ENCODE data around the gene AKR1C2.
"Not testable (repeated sequence)": the region's sequence is repeated elsewhere in the genome, so short reads cannot be mapped to it uniquely, and the experiment has no call there.

The AKR1C2 gene

GRCh38 chr10:5002013-5002727, 1.5 kb downstream of the AKR1C2 start:
- Histone ChIP-seq H3K79me2 (ENCODE audit: insufficient read depth, low read length) (no peaks in the 10 kb centered on the region), H3K4me2 (ENCODE audit: low read depth, low read length, poor library complexity, severe bottlenecking) (no peak overlapping the region), H3K4me3 (ENCODE audit: insufficient read depth, low read length, poor library complexity, severe bottlenecking) (no peak overlapping the region), H3K27me3 (ENCODE audit: low read length) (no peaks in the 10 kb centered on the region), H3K27ac (ENCODE audit: low read depth, low read length) (no peak overlapping the region), H3F3A (ENCODE audit: insufficient read depth) (no peaks in the 10 kb centered on the region), H4K20me1 (ENCODE audit: low read depth, low read length) (no peaks in the 10 kb centered on the region), H3K36me3 (ENCODE audit: low read length) (no peaks in the 10 kb centered on the region), H3K9me3 (ENCODE audit: insufficient read depth, low read length) (no peaks in the 10 kb centered on the region), H3K9ac (ENCODE audit: low read length) (no peak overlapping the region), H3K9me2 (replicated peaks; ENCODE audit: insufficient read depth, low read length) (no peaks in the 10 kb centered on the region), H2AFZ (ENCODE audit: low read depth, low read length, severe bottlenecking) (no peak overlapping the region)
- TF ChIP-seq CTCF (IDR thresholded peaks at IDR 0.05; ENCODE audit: insufficient read depth, low read length, poor library complexity, severe bottlenecking) (no peak), EZH2phosphoT487 (conservative IDR thresholded peaks at IDR 0.05; ENCODE audit: low read length) (no peak)

- no peak for TF ChIP-seq EZH2phosphoT487 (conservative IDR thresholded peaks at IDR 0.05; ENCODE audit: low read length)
- no peak for TF ChIP-seq CTCF (IDR thresholded peaks at IDR 0.05; ENCODE audit: insufficient read depth, low read length, poor library complexity, severe bottlenecking)
- Histone ChIP-seq H3K9me2 (replicated peaks; ENCODE audit: insufficient read depth, low read length) (no peaks in the 10 kb centered on the region), H3K4me3 (ENCODE audit: insufficient read depth, low read length, poor library complexity, severe bottlenecking) (no peak overlapping the region), H3K27me3 (ENCODE audit: low read length) (no peaks in the 10 kb centered on the region), H3K79me2 (ENCODE audit: insufficient read depth, low read length) (no peaks in the 10 kb centered on the region), H2AFZ (ENCODE audit: low read depth, low read length, severe bottlenecking) (no peak overlapping the region), H3F3A (ENCODE audit: insufficient read depth) (no peaks in the 10 kb centered on the region), H3K4me2 (ENCODE audit: low read depth, low read length, poor library complexity, severe bottlenecking) (no peak overlapping the region), H3K9me3 (ENCODE audit: insufficient read depth, low read length) (no peaks in the 10 kb centered on the region), H3K9ac (ENCODE audit: low read length) (no peak overlapping the region), H3K36me3 (ENCODE audit: low read length) (no peaks in the 10 kb centered on the region), H4K20me1 (ENCODE audit: low read depth, low read length) (no peaks in the 10 kb centered on the region), H3K27ac (ENCODE audit: low read depth, low read length) (no peak overlapping the region)
Observed at GRCh38 chr10:4998671-4999070, 5.0 kb downstream of the AKR1C2 start.

- H2AFZ ChIP-seq (ENCODE audit: low read depth, low read length, severe bottlenecking); H3F3A ChIP-seq (ENCODE audit: insufficient read depth); H3K79me2 ChIP-seq (ENCODE audit: insufficient read depth, low read length); H3K9me2 ChIP-seq (replicated peaks; ENCODE audit: insufficient read depth, low read length); H3K27ac ChIP-seq (ENCODE audit: low read depth, low read length); H3K9me3 ChIP-seq (ENCODE audit: insufficient read depth, low read length); H3K4me2 ChIP-seq (ENCODE audit: low read depth, low read length, poor library complexity, severe bottlenecking); H3K4me3 ChIP-seq (ENCODE audit: insufficient read depth, low read length, poor library complexity, severe bottlenecking); H3K27me3 ChIP-seq (ENCODE audit: low read length); H3K9ac ChIP-seq (ENCODE audit: low read length); H3K36me3 ChIP-seq (ENCODE audit: low read length); H4K20me1 ChIP-seq (ENCODE audit: low read depth, low read length): not testable (repeated sequence)
Observed at GRCh38 chr10:4994260-4994659, 9.4 kb downstream of the AKR1C2 start.

- not testable (repeated sequence) for H2AFZ ChIP-seq (ENCODE audit: low read depth, low read length, severe bottlenecking); H3K36me3 ChIP-seq (ENCODE audit: low read length); H4K20me1 ChIP-seq (ENCODE audit: low read depth, low read length); H3K4me3 ChIP-seq (ENCODE audit: insufficient read depth, low read length, poor library complexity, severe bottlenecking); H3K4me2 ChIP-seq (ENCODE audit: low read depth, low read length, poor library complexity, severe bottlenecking); H3K27me3 ChIP-seq (ENCODE audit: low read length); H3K27ac ChIP-seq (ENCODE audit: low read depth, low read length); H3K79me2 ChIP-seq (ENCODE audit: insufficient read depth, low read length); H3K9me2 ChIP-seq (replicated peaks; ENCODE audit: insufficient read depth, low read length); H3K9ac ChIP-seq (ENCODE audit: low read length); H3F3A ChIP-seq (ENCODE audit: insufficient read depth); H3K9me3 ChIP-seq (ENCODE audit: insufficient read depth, low read length)
Observed at GRCh38 chr10:4992564-4992963, 11.1 kb downstream of the AKR1C2 start.

GRCh38 chr10:4991463-4991862, 12.2 kb downstream of the AKR1C2 start:
- H3K4me2 ChIP-seq (ENCODE audit: low read depth, low read length, poor library complexity, severe bottlenecking); H3F3A ChIP-seq (ENCODE audit: insufficient read depth); H3K27me3 ChIP-seq (ENCODE audit: low read length); H3K79me2 ChIP-seq (ENCODE audit: insufficient read depth, low read length); H3K36me3 ChIP-seq (ENCODE audit: low read length); H2AFZ ChIP-seq (ENCODE audit: low read depth, low read length, severe bottlenecking); H3K4me3 ChIP-seq (ENCODE audit: insufficient read depth, low read length, poor library complexity, severe bottlenecking); H3K9me3 ChIP-seq (ENCODE audit: insufficient read depth, low read length); H3K9me2 ChIP-seq (replicated peaks; ENCODE audit: insufficient read depth, low read length); H4K20me1 ChIP-seq (ENCODE audit: low read depth, low read length); H3K9ac ChIP-seq (ENCODE audit: low read length); H3K27ac ChIP-seq (ENCODE audit: low read depth, low read length): not testable (repeated sequence)
